ENCODE data around the gene GMIP.

Gene GMIP

GRCh38 chr19:19663256-19664120 lies 20.0 kb upstream of the GMIP start, which contains the start of gene ATP13A1:
TSS of gene ATP13A1 (minus strand) at chr19:19663676. CDS start at chr19:19663666, 10 bp downstream.
- H2AFZ ChIP-seq (ENCODE audit: low read depth, low read length), result peak within 1 kb of the TSS; percentile 63
- peak; percentile 80 for ATAC-seq (ENCODE audit: insufficient read depth, low read depth)
- TF ChIP-seq EZH2 (IDR thresholded peaks at IDR 0.05; ENCODE audit: borderline replicate concordance, low read depth, low read length, severe bottlenecking), result no peak
- TF ChIP-seq, protein P1, sequence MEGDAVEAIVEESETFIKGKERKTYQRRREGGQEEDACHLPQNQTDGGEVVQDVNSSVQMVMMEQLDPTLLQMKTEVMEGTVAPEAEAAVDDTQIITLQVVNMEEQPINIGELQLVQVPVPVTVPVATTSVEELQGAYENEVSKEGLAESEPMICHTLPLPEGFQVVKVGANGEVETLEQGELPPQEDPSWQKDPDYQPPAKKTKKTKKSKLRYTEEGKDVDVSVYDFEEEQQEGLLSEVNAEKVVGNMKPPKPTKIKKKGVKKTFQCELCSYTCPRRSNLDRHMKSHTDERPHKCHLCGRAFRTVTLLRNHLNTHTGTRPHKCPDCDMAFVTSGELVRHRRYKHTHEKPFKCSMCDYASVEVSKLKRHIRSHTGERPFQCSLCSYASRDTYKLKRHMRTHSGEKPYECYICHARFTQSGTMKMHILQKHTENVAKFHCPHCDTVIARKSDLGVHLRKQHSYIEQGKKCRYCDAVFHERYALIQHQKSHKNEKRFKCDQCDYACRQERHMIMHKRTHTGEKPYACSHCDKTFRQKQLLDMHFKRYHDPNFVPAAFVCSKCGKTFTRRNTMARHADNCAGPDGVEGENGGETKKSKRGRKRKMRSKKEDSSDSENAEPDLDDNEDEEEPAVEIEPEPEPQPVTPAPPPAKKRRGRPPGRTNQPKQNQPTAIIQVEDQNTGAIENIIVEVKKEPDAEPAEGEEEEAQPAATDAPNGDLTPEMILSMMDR (IDR thresholded peaks at IDR 0.05; ENCODE audit: borderline replicate concordance, extremely low read depth, low read length, poor library complexity, severe bottlenecking), result peak; percentile 54

DNA sequence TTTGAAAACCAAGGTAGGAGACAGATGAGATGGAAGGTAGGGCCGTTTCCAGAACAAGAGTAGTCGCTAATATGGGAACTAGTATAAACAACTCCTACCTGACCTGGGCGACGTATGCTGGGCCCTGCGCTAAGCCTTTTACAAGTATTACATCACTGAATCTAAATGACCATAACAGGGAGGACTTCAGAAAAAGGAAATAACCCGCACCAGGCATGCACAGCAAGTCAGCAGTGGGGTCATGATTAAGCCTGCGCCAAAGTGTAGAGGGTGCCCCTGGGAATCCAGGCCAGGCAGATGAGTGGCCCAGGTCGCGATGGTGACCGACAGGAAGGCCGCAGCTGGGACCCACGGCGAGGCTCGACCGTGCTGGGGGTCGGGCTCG lies 19.4 kb upstream of the GMIP start:
- Histone ChIP-seq H3K79me2 (ENCODE audit: insufficient read depth, low read length) (peaks cover 89% of the 10 kb centered on the region), H3K4me1 (ENCODE audit: insufficient read depth, low read length) (peaks cover 54% of the 10 kb centered on the region), H3K9me3 (ENCODE audit: insufficient read depth, low read length, severe bottlenecking) (peaks cover 3% of the 10 kb centered on the region), H3K36me3 (ENCODE audit: insufficient read depth, low read length) (peaks cover 47% of the 10 kb centered on the region), H3K27me3 (ENCODE audit: insufficient read depth, low read length, poor library complexity) (no peaks in the 10 kb centered on the region), H3K27ac (ENCODE audit: low read length) (peak overlapping the region; percentile 90), H3K9ac (ENCODE audit: low read depth, low read length) (peak overlapping the region; percentile 94), H3K4me2 (ENCODE audit: insufficient read depth, low read length) (peak overlapping the region; percentile 94), H2AFZ (ENCODE audit: low read depth, low read length) (peak overlapping the region; percentile 63), H4K20me1 (ENCODE audit: insufficient read depth, low read length) (peaks cover 32% of the 10 kb centered on the region), H3K4me3 (ENCODE audit: low read depth in 1 of 2, low read length in 2 of 2) (peak overlapping the region; percentile 76 to 93)
- ATAC-seq (ENCODE audit: insufficient read depth, low read depth), result 0 out of 3 replicates have a peak, but pooled peaks have one; percentile 0
- DNase-seq, result no peak
- TF ChIP-seq EZH2 (IDR thresholded peaks at IDR 0.05; ENCODE audit: borderline replicate concordance, low read depth, low read length, severe bottlenecking), result no peak
- TF ChIP-seq, protein P1 (IDR thresholded peaks at IDR 0.05; ENCODE audit: borderline replicate concordance, extremely low read depth, low read length, poor library complexity, severe bottlenecking), result no peak

More at GRCh38 chr19:19663256-19664120, 20.0 kb upstream of the GMIP start, which contains the start of gene ATP13A1:
- DNase-seq, result peak; percentile 98
- H3K9ac ChIP-seq (ENCODE audit: low read depth, low read length), result peak within 1 kb of the TSS; percentile 94
- peak within 1 kb of the TSS; percentile 90 for H3K27ac ChIP-seq (ENCODE audit: low read length)
- H3K9me3 ChIP-seq (ENCODE audit: insufficient read depth, low read length, severe bottlenecking), result peaks cover 3% of the 10 kb centered on the region
- peaks cover 83% of the 10 kb centered on the region for H3K79me2 ChIP-seq (ENCODE audit: insufficient read depth, low read length)
- peaks cover 60% of the 10 kb centered on the region for H3K4me1 ChIP-seq (ENCODE audit: insufficient read depth, low read length)
- no peaks in the 10 kb centered on the region for H3K27me3 ChIP-seq (ENCODE audit: insufficient read depth, low read length, poor library complexity)
- H3K4me2 ChIP-seq (ENCODE audit: insufficient read depth, low read length), result peak within 1 kb of the TSS; percentile 94
- H3K36me3 ChIP-seq (ENCODE audit: insufficient read depth, low read length), result peaks cover 40% of the 10 kb centered on the region
- peak within 1 kb of the TSS; percentile 76 to 93 for H3K4me3 ChIP-seq (ENCODE audit: low read depth in 1 of 2, low read length in 2 of 2)
- peaks cover 32% of the 10 kb centered on the region for H4K20me1 ChIP-seq (ENCODE audit: insufficient read depth, low read length)

GRCh38 chr19:19662344-19662743 lies 18.9 kb upstream of the GMIP start:
- no peak for DNase-seq
- H3K27ac ChIP-seq (ENCODE audit: low read length), result peak overlapping the region; percentile 90

More at GRCh38 chr19:19662344-19662743, 18.9 kb upstream of the GMIP start:
- H3K79me2 ChIP-seq (ENCODE audit: insufficient read depth, low read length), result peaks cover 92% of the 10 kb centered on the region
- peak overlapping the region; percentile 94 for H3K9ac ChIP-seq (ENCODE audit: low read depth, low read length)
- peaks cover 35% of the 10 kb centered on the region for H4K20me1 ChIP-seq (ENCODE audit: insufficient read depth, low read length)
- no peak overlapping the region for H2AFZ ChIP-seq (ENCODE audit: low read depth, low read length)
- no peaks in the 10 kb centered on the region for H3K27me3 ChIP-seq (ENCODE audit: insufficient read depth, low read length, poor library complexity)
- TF ChIP-seq, protein P1 (IDR thresholded peaks at IDR 0.05; ENCODE audit: borderline replicate concordance, extremely low read depth, low read length, poor library complexity, severe bottlenecking), result no peak
- TF ChIP-seq EZH2 (IDR thresholded peaks at IDR 0.05; ENCODE audit: borderline replicate concordance, low read depth, low read length, severe bottlenecking), result no peak
- H3K4me1 ChIP-seq (ENCODE audit: insufficient read depth, low read length), result peaks cover 48% of the 10 kb centered on the region
- H3K4me3 ChIP-seq (ENCODE audit: low read depth in 1 of 2, low read length in 2 of 2), result peak overlapping the region; percentile 76 to 93; a peak in 3 of 4 replicates
- H3K4me2 ChIP-seq (ENCODE audit: insufficient read depth, low read length), result peak overlapping the region; percentile 94
- H3K36me3 ChIP-seq (ENCODE audit: insufficient read depth, low read length), result peaks cover 52% of the 10 kb centered on the region
- H3K9me3 ChIP-seq (ENCODE audit: insufficient read depth, low read length, severe bottlenecking), result peaks cover under 1% of the 10 kb centered on the region
- ATAC-seq (ENCODE audit: insufficient read depth, low read depth), result no peak
